GM23338 (cell line): ENCODE results near the gene CRELD1.

Source experiments
- CTCF ChIP-seq, 2 experiments: fragments of 200-600 bp in 1 of 2; sonication (generic) in 1 of 2; conservative IDR thresholded peaks; 2 replicates each; pipeline versions ENCODE4 v1.5.1 to v1.6.1; 2016 to 2017; ENCODE audit warnings: antibody characterized with exemption in 2 of 2, low read depth in 2 of 2, mild to moderate bottlenecking in 2 of 2, moderate library complexity in 1 of 2
- ETS1 ChIP-seq: IDR thresholded peaks from 2 replicates; pipeline ENCODE4 v1.6.1; 2016; ENCODE audit warnings: antibody characterized with exemption
- EZH2 ChIP-seq: fragments of 200-600 bp; sonication (generic); IDR thresholded peaks from one replicate; pipeline ENCODE4 v1.8.0; 2017; ENCODE audit warnings: antibody characterized with exemption, mild to moderate bottlenecking, low read depth; ENCODE audit not compliant: unreplicated experiment
- REST ChIP-seq: IDR thresholded peaks from one replicate; pipeline ENCODE4 v1.6.1; 2018; ENCODE audit warnings: antibody characterized with exemption; ENCODE audit not compliant: unreplicated experiment
- ZNF331 ChIP-seq: fragments of 250-450 bp; sonication (Bioruptor Pico); IDR thresholded peaks from 2 replicates; pipeline ENCODE4 v1.5.0; 2020; ENCODE audit warnings: low read depth, mild to moderate bottlenecking, moderate library complexity

- TF ChIP-seq CTCF (conservative IDR thresholded peaks at IDR 0.05; ENCODE audit: low read depth in 2 of 2) (no peak), ETS1 (no peak), REST (no peak), EZH2 (no peak), ZNF331 (CRISPR knock-in tag) (no peak)
Observed at GRCh38 chr3:9976721-9977709, 43.4 kb downstream of the CRELD1 start.
